Measurements from ENCODE around the gene PARG. TPM values are rescaled to one million over a fixed set of nuclear protein-coding genes. Genes with fewer than 3 reads are reported as not detected.
"Not testable (repeated sequence)": the region's sequence is repeated elsewhere in the genome, so short reads cannot be mapped to it uniquely, and the experiment has no call there.

Gene PARG
- polyA plus RNA-seq, 1 donor (not counting 4 experiments of a cell fraction or from before 2014, with no cell fraction given) = 18.6 TPM

GRCh38 chr10:49910295-49910694 is 31.5 kb downstream of the PARG start:
- DNase-seq (ENCODE audit: low read depth, low spot score); H2AFZ ChIP-seq (ENCODE audit: control insufficient read depth, low read length); H4K20me1 ChIP-seq (ENCODE audit: control insufficient read depth, extremely low read depth, insufficient read depth, low read length); H3K27me3 ChIP-seq (ENCODE audit: control insufficient read depth, extremely low read depth, insufficient read depth, low read length); H3K4me3 ChIP-seq (ENCODE audit: control insufficient read depth in 2 of 3, extremely low read depth in 1 of 3, insufficient read depth in 2 of 3, low read depth in 1 of 3, low read length in 3 of 3); H3K4me2 ChIP-seq (ENCODE audit: control insufficient read depth, extremely low read depth, insufficient read depth, low read depth, low read length); H3K79me2 ChIP-seq (ENCODE audit: control insufficient read depth, insufficient read depth, low read length); H3K9me3 ChIP-seq (ENCODE audit: control insufficient read depth, low read depth, low read length); FAIRE-seq; H3K27ac ChIP-seq (ENCODE audit: control insufficient read depth, insufficient read depth, low read length); H3K9ac ChIP-seq (ENCODE audit: control insufficient read depth, extremely low read depth, insufficient read depth, low read length); H3K4me1 ChIP-seq (ENCODE audit: control insufficient read depth, extremely low read depth, insufficient read depth, low read length); H3K9me1 ChIP-seq (ENCODE audit: control insufficient read depth, extremely low read depth, insufficient read depth, low read length); dilution Hi-C loops (cut with MboI; ENCODE audit: extremely low pct_ligation_motif_present, low sequenced_read_pairs); H3K36me3 ChIP-seq (ENCODE audit: control insufficient read depth in 2 of 2, extremely low read depth in 1 of 2, insufficient read depth in 2 of 2, low read length in 2 of 2): not testable (repeated sequence)

GRCh38 chr10:49908290-49909080 is 33.3 kb downstream of the PARG start:
- FAIRE-seq; H3K79me2 ChIP-seq (ENCODE audit: control insufficient read depth, insufficient read depth, low read length); H3K4me3 ChIP-seq (ENCODE audit: control insufficient read depth in 2 of 3, extremely low read depth in 1 of 3, insufficient read depth in 2 of 3, low read depth in 1 of 3, low read length in 3 of 3): not testable (repeated sequence)

GRCh38 chr10:49903829-49904228 is 38.0 kb downstream of the PARG start:
- H3K4me3 ChIP-seq (ENCODE audit: control insufficient read depth in 2 of 3, extremely low read depth in 1 of 3, insufficient read depth in 2 of 3, low read depth in 1 of 3, low read length in 3 of 3); dilution Hi-C loops (cut with MboI; ENCODE audit: extremely low pct_ligation_motif_present, low sequenced_read_pairs); H3K79me2 ChIP-seq (ENCODE audit: control insufficient read depth, insufficient read depth, low read length); DNase-seq (ENCODE audit: low read depth, low spot score); H3K27me3 ChIP-seq (ENCODE audit: control insufficient read depth, extremely low read depth, insufficient read depth, low read length); H3K9ac ChIP-seq (ENCODE audit: control insufficient read depth, extremely low read depth, insufficient read depth, low read length); H3K36me3 ChIP-seq (ENCODE audit: control insufficient read depth in 2 of 2, extremely low read depth in 1 of 2, insufficient read depth in 2 of 2, low read length in 2 of 2); H3K4me2 ChIP-seq (ENCODE audit: control insufficient read depth, extremely low read depth, insufficient read depth, low read depth, low read length); H3K9me1 ChIP-seq (ENCODE audit: control insufficient read depth, extremely low read depth, insufficient read depth, low read length); H2AFZ ChIP-seq (ENCODE audit: control insufficient read depth, low read length); H3K9me3 ChIP-seq (ENCODE audit: control insufficient read depth, low read depth, low read length); H3K4me1 ChIP-seq (ENCODE audit: control insufficient read depth, extremely low read depth, insufficient read depth, low read length); FAIRE-seq; H3K27ac ChIP-seq (ENCODE audit: control insufficient read depth, insufficient read depth, low read length); H4K20me1 ChIP-seq (ENCODE audit: control insufficient read depth, extremely low read depth, insufficient read depth, low read length): not testable (repeated sequence)

More at GRCh38 chr10:49908290-49909080, 33.3 kb downstream of the PARG start:
- H3K9me3 ChIP-seq (ENCODE audit: control insufficient read depth, low read depth, low read length); H3K9ac ChIP-seq (ENCODE audit: control insufficient read depth, extremely low read depth, insufficient read depth, low read length); H3K9me1 ChIP-seq (ENCODE audit: control insufficient read depth, extremely low read depth, insufficient read depth, low read length); H3K36me3 ChIP-seq (ENCODE audit: control insufficient read depth in 2 of 2, extremely low read depth in 1 of 2, insufficient read depth in 2 of 2, low read length in 2 of 2); H3K27me3 ChIP-seq (ENCODE audit: control insufficient read depth, extremely low read depth, insufficient read depth, low read length); H2AFZ ChIP-seq (ENCODE audit: control insufficient read depth, low read length); H4K20me1 ChIP-seq (ENCODE audit: control insufficient read depth, extremely low read depth, insufficient read depth, low read length); dilution Hi-C loops (cut with MboI; ENCODE audit: extremely low pct_ligation_motif_present, low sequenced_read_pairs); DNase-seq (ENCODE audit: low read depth, low spot score); H3K4me2 ChIP-seq (ENCODE audit: control insufficient read depth, extremely low read depth, insufficient read depth, low read depth, low read length); H3K27ac ChIP-seq (ENCODE audit: control insufficient read depth, insufficient read depth, low read length); H3K4me1 ChIP-seq (ENCODE audit: control insufficient read depth, extremely low read depth, insufficient read depth, low read length): not testable (repeated sequence)

- H3K9ac ChIP-seq (ENCODE audit: control insufficient read depth, extremely low read depth, insufficient read depth, low read length); FAIRE-seq; H3K4me1 ChIP-seq (ENCODE audit: control insufficient read depth, extremely low read depth, insufficient read depth, low read length); dilution Hi-C loops (cut with MboI; ENCODE audit: extremely low pct_ligation_motif_present, low sequenced_read_pairs); H3K4me2 ChIP-seq (ENCODE audit: control insufficient read depth, extremely low read depth, insufficient read depth, low read depth, low read length); H3K4me3 ChIP-seq (ENCODE audit: control insufficient read depth in 2 of 3, extremely low read depth in 1 of 3, insufficient read depth in 2 of 3, low read depth in 1 of 3, low read length in 3 of 3); H3K79me2 ChIP-seq (ENCODE audit: control insufficient read depth, insufficient read depth, low read length); H3K9me3 ChIP-seq (ENCODE audit: control insufficient read depth, low read depth, low read length); H2AFZ ChIP-seq (ENCODE audit: control insufficient read depth, low read length); H3K36me3 ChIP-seq (ENCODE audit: control insufficient read depth in 2 of 2, extremely low read depth in 1 of 2, insufficient read depth in 2 of 2, low read length in 2 of 2); H3K9me1 ChIP-seq (ENCODE audit: control insufficient read depth, extremely low read depth, insufficient read depth, low read length); H3K27me3 ChIP-seq (ENCODE audit: control insufficient read depth, extremely low read depth, insufficient read depth, low read length); H4K20me1 ChIP-seq (ENCODE audit: control insufficient read depth, extremely low read depth, insufficient read depth, low read length); DNase-seq (ENCODE audit: low read depth, low spot score); H3K27ac ChIP-seq (ENCODE audit: control insufficient read depth, insufficient read depth, low read length): not testable (repeated sequence)
Observed at GRCh38 chr10:49900406-49900805, 41.4 kb downstream of the PARG start.

GRCh38 chr10:49899999-49900398 is 41.8 kb downstream of the PARG start:
- H3K9ac ChIP-seq (ENCODE audit: control insufficient read depth, extremely low read depth, insufficient read depth, low read length); H4K20me1 ChIP-seq (ENCODE audit: control insufficient read depth, extremely low read depth, insufficient read depth, low read length); H2AFZ ChIP-seq (ENCODE audit: control insufficient read depth, low read length); H3K9me3 ChIP-seq (ENCODE audit: control insufficient read depth, low read depth, low read length); H3K4me3 ChIP-seq (ENCODE audit: control insufficient read depth in 2 of 3, extremely low read depth in 1 of 3, insufficient read depth in 2 of 3, low read depth in 1 of 3, low read length in 3 of 3); H3K27me3 ChIP-seq (ENCODE audit: control insufficient read depth, extremely low read depth, insufficient read depth, low read length); H3K36me3 ChIP-seq (ENCODE audit: control insufficient read depth in 2 of 2, extremely low read depth in 1 of 2, insufficient read depth in 2 of 2, low read length in 2 of 2); H3K79me2 ChIP-seq (ENCODE audit: control insufficient read depth, insufficient read depth, low read length); H3K4me1 ChIP-seq (ENCODE audit: control insufficient read depth, extremely low read depth, insufficient read depth, low read length); FAIRE-seq; H3K4me2 ChIP-seq (ENCODE audit: control insufficient read depth, extremely low read depth, insufficient read depth, low read depth, low read length); H3K9me1 ChIP-seq (ENCODE audit: control insufficient read depth, extremely low read depth, insufficient read depth, low read length); DNase-seq (ENCODE audit: low read depth, low spot score); dilution Hi-C loops (cut with MboI; ENCODE audit: extremely low pct_ligation_motif_present, low sequenced_read_pairs); H3K27ac ChIP-seq (ENCODE audit: control insufficient read depth, insufficient read depth, low read length): not testable (repeated sequence)
